ENCODE data around the gene S1PR3.

Gene S1PR3

GRCh38 chr9:89022902-89023301, 31.6 kb downstream of the S1PR3 start:
- H3K27ac ChIP-seq (ENCODE audit: low read length) = no peak overlapping the region
- H3K4me1 ChIP-seq (ENCODE audit: insufficient read depth, low read length) = no peaks in the 10 kb centered on the region
- no peak overlapping the region for H3K4me2 ChIP-seq (ENCODE audit: insufficient read depth, low read length)
- no peaks in the 10 kb centered on the region for H3K27me3 ChIP-seq (ENCODE audit: insufficient read depth, low read length, poor library complexity)
- TF ChIP-seq, protein P1, sequence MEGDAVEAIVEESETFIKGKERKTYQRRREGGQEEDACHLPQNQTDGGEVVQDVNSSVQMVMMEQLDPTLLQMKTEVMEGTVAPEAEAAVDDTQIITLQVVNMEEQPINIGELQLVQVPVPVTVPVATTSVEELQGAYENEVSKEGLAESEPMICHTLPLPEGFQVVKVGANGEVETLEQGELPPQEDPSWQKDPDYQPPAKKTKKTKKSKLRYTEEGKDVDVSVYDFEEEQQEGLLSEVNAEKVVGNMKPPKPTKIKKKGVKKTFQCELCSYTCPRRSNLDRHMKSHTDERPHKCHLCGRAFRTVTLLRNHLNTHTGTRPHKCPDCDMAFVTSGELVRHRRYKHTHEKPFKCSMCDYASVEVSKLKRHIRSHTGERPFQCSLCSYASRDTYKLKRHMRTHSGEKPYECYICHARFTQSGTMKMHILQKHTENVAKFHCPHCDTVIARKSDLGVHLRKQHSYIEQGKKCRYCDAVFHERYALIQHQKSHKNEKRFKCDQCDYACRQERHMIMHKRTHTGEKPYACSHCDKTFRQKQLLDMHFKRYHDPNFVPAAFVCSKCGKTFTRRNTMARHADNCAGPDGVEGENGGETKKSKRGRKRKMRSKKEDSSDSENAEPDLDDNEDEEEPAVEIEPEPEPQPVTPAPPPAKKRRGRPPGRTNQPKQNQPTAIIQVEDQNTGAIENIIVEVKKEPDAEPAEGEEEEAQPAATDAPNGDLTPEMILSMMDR (IDR thresholded peaks at IDR 0.05; ENCODE audit: borderline replicate concordance, extremely low read depth, low read length, poor library complexity, severe bottlenecking) = no peak
- TF ChIP-seq EZH2 (IDR thresholded peaks at IDR 0.05; ENCODE audit: borderline replicate concordance, low read depth, low read length, severe bottlenecking) = no peak
- no peak for ATAC-seq (ENCODE audit: insufficient read depth, low read depth)
- H3K4me3 ChIP-seq (ENCODE audit: low read depth in 1 of 2, low read length in 2 of 2) = no peak overlapping the region
- H3K9ac ChIP-seq (ENCODE audit: low read depth, low read length) = no peak overlapping the region
- H2AFZ ChIP-seq (ENCODE audit: low read depth, low read length) = no peak overlapping the region
- no peaks in the 10 kb centered on the region for H3K79me2 ChIP-seq (ENCODE audit: insufficient read depth, low read length)
- H4K20me1 ChIP-seq (ENCODE audit: insufficient read depth, low read length) = no peaks in the 10 kb centered on the region
- no peaks in the 10 kb centered on the region for H3K36me3 ChIP-seq (ENCODE audit: insufficient read depth, low read length)
- no peak for DNase-seq
- no peaks in the 10 kb centered on the region for H3K9me3 ChIP-seq (ENCODE audit: insufficient read depth, low read length, severe bottlenecking)

- Histone ChIP-seq H3K27me3 (ENCODE audit: insufficient read depth, low read length, poor library complexity) (no peaks in the 10 kb centered on the region), H3K9ac (ENCODE audit: low read depth, low read length) (no peak overlapping the region), H2AFZ (ENCODE audit: low read depth, low read length) (no peak overlapping the region)
Observed at GRCh38 chr9:89023740-89024139, 32.5 kb downstream of the S1PR3 start.

DNA sequence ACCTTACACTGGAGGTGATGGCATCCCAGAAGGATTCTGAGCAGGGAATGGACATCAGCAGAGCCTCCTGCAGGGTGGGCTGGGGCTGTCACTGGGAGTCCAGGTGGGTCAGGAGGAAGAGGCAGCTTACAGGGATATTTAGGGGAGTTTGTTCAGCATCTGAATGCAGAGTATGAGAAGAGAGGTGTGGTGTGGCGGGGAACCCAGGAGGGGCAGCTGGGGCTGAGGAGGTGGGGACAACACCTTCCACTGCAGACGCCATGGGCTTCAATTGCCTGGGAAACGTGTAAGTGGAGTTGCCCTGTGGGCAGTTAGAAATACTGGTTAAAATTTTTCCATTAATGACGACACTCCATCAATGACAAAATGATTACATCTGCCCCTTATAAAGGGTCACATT, 33.5 kb downstream of the S1PR3 start:
- Histone ChIP-seq H3K36me3 (ENCODE audit: insufficient read depth, low read length) (no peaks in the 10 kb centered on the region), H3K4me1 (ENCODE audit: insufficient read depth, low read length) (no peaks in the 10 kb centered on the region), H3K27ac (ENCODE audit: low read length) (no peak overlapping the region), H4K20me1 (ENCODE audit: insufficient read depth, low read length) (no peaks in the 10 kb centered on the region), H3K4me2 (ENCODE audit: insufficient read depth, low read length) (no peak overlapping the region), H2AFZ (ENCODE audit: low read depth, low read length) (no peak overlapping the region), H3K27me3 (ENCODE audit: insufficient read depth, low read length, poor library complexity) (no peaks in the 10 kb centered on the region), H3K9me3 (ENCODE audit: insufficient read depth, low read length, severe bottlenecking) (peaks cover 5% of the 10 kb centered on the region), H3K4me3 (ENCODE audit: low read depth in 1 of 2, low read length in 2 of 2) (no peak overlapping the region), H3K79me2 (ENCODE audit: insufficient read depth, low read length) (no peaks in the 10 kb centered on the region), H3K9ac (ENCODE audit: low read depth, low read length) (no peak overlapping the region)
- no peak for ATAC-seq (ENCODE audit: insufficient read depth, low read depth)
- no peak for DNase-seq
- TF ChIP-seq, protein P1 (IDR thresholded peaks at IDR 0.05; ENCODE audit: borderline replicate concordance, extremely low read depth, low read length, poor library complexity, severe bottlenecking) = no peak
- no peak for TF ChIP-seq EZH2 (IDR thresholded peaks at IDR 0.05; ENCODE audit: borderline replicate concordance, low read depth, low read length, severe bottlenecking)

More at GRCh38 chr9:89023740-89024139, 32.5 kb downstream of the S1PR3 start:
- Histone ChIP-seq H4K20me1 (ENCODE audit: insufficient read depth, low read length) (no peaks in the 10 kb centered on the region), H3K4me3 (ENCODE audit: low read depth in 1 of 2, low read length in 2 of 2) (no peak overlapping the region), H3K4me2 (ENCODE audit: insufficient read depth, low read length) (no peak overlapping the region), H3K9me3 (ENCODE audit: insufficient read depth, low read length, severe bottlenecking) (no peaks in the 10 kb centered on the region), H3K36me3 (ENCODE audit: insufficient read depth, low read length) (no peaks in the 10 kb centered on the region), H3K79me2 (ENCODE audit: insufficient read depth, low read length) (no peaks in the 10 kb centered on the region), H3K27ac (ENCODE audit: low read length) (no peak overlapping the region), H3K4me1 (ENCODE audit: insufficient read depth, low read length) (no peaks in the 10 kb centered on the region)
- TF ChIP-seq, protein P1 (IDR thresholded peaks at IDR 0.05; ENCODE audit: borderline replicate concordance, extremely low read depth, low read length, poor library complexity, severe bottlenecking) = no peak
- no peak for TF ChIP-seq EZH2 (IDR thresholded peaks at IDR 0.05; ENCODE audit: borderline replicate concordance, low read depth, low read length, severe bottlenecking)
- DNase-seq (no peak), ATAC-seq (ENCODE audit: insufficient read depth, low read depth) (no peak)

DNA sequence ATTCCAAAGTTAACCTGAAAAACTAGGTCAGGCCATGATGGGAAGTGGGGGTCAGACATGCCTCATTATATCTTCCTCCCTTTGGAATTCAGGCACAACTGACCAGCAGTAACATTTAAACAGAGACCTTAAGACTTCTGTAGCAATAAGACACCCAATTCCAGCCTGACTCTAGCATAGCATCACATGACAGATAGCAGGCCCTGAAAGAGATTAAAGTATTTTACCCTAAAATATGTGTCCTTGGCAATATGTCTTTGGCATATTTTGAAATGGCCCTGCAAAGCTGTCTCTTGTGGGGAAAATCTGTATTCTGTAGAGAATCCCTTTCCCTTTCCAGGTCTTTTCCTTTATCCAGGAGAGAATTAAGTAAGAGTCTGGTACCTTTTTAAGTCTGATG, 34.3 kb downstream of the S1PR3 start:
- Histone ChIP-seq H3K4me2 (ENCODE audit: insufficient read depth, low read length) (no peak overlapping the region), H3K9ac (ENCODE audit: low read depth, low read length) (no peak overlapping the region), H3K4me1 (ENCODE audit: insufficient read depth, low read length) (no peaks in the 10 kb centered on the region), H4K20me1 (ENCODE audit: insufficient read depth, low read length) (no peaks in the 10 kb centered on the region), H3K79me2 (ENCODE audit: insufficient read depth, low read length) (no peaks in the 10 kb centered on the region), H3K4me3 (ENCODE audit: low read depth in 1 of 2, low read length in 2 of 2) (no peak overlapping the region), H3K9me3 (ENCODE audit: insufficient read depth, low read length, severe bottlenecking) (peaks cover 11% of the 10 kb centered on the region), H3K27me3 (ENCODE audit: insufficient read depth, low read length, poor library complexity) (no peaks in the 10 kb centered on the region), H3K36me3 (ENCODE audit: insufficient read depth, low read length) (no peaks in the 10 kb centered on the region), H3K27ac (ENCODE audit: low read length) (no peak overlapping the region), H2AFZ (ENCODE audit: low read depth, low read length) (no peak overlapping the region)
- DNase-seq (no peak), ATAC-seq (ENCODE audit: insufficient read depth, low read depth) (no peak)
- TF ChIP-seq, protein P1 (IDR thresholded peaks at IDR 0.05; ENCODE audit: borderline replicate concordance, extremely low read depth, low read length, poor library complexity, severe bottlenecking) = no peak
- TF ChIP-seq EZH2 (IDR thresholded peaks at IDR 0.05; ENCODE audit: borderline replicate concordance, low read depth, low read length, severe bottlenecking) = no peak
